C1 segment of cervical spinal cord (tissue), 14 donors: ENCODE results near the gene CLDN20.
A peak's percentile ranks its signal among the peaks of the same experiment; 100 is the strongest.

Experiments used
- DNase-seq, 14 donors: peaks; one replicate each; lab custom pipeline; 2025; lab: John Stamatoyannopoulos, UW

The CLDN20 gene

GRCh38 chr6:155269765-155270164 is 6.0 kb downstream of the CLDN20 start:
- no peak for DNase-seq

GRCh38 chr6:155270561-155271091 is 6.8 kb downstream of the CLDN20 start:
- peak in 3 of 14 donors; percentile 17 to 25 (median 20) for DNase-seq

DNA sequence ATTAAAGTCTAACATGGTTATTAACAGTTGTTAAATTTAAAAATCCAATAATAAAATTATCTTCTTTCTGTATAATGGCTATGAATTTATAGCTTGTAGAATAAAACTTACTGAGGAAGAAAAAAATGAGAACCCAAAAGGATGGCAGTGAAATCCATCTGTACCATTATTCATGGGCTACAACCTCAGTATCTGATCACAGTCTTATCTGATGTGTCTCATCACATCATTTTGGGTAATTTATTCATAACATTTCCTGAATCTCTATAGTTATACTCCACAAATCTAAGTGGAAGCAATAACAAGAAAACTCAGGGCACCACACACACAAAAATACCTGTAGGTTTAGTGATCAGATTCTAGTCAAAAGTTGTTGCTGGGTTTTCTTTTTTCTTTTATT is 7.3 kb downstream of the CLDN20 start:
- no peak for DNase-seq

DNA sequence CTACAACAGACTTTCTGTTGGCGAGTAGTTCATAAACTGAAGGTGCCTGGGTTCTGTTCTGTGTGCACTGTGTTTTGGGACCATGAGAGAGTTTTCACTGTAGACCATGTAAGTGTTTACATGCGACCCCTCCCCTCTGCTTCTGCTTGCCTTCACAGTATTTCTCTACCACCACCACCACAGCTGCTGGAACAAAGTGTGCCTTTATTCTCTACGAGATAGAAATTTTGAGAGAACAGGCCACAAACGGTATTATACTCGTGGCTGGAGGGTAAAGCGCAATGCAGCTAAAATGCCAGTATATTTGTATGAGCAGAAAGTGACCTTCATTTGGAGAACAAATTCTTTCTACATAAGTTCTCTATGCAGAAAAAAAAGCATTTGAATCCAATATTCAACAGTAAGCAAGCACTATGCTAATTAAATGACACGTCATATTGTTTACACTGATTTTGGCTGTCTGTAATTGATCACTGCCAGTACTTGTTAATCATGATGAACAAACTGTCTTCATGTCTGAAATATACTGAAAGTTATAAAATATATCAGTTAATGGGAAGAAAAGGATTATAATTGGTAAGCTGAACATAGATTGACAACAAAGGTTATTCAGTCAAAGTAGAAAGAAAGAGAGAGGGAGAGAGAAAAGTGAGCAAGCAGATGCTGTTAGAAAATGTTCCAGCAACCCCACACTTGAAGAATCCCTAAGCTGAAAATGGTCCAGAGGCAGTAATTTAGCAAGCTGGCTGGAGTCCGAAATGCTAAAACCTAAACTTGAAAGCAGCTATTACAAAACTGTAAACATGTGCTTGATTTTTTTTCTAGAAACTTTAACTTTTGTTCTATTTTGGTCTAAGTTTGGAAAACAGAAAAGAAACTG is 8.8 kb downstream of the CLDN20 start:
- DNase-seq, result peak in 3 of 14 donors; percentile 6 to 36 (median 18)

DNA sequence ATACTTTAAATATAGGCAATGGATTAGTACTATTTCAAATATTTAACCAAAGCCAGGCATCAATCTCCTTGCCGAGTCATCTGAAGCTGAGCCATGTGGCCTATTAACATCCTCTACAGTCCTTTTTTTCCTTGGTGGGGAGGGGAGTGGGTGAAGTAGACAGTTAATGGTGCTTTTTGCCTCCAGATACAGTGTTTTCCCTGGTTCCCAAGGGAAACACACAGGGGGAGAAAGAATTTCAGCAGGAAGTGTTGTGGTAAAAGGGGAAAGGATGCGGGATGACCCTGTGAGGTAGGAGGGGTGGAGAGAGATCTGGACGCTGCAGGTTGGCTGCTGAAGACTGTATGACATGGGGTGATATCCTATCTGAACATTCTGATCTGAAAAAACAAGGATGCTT is 9.6 kb downstream of the CLDN20 start:
- DNase-seq, result peak in 2 of 14 donors; percentile 21 to 30

DNA sequence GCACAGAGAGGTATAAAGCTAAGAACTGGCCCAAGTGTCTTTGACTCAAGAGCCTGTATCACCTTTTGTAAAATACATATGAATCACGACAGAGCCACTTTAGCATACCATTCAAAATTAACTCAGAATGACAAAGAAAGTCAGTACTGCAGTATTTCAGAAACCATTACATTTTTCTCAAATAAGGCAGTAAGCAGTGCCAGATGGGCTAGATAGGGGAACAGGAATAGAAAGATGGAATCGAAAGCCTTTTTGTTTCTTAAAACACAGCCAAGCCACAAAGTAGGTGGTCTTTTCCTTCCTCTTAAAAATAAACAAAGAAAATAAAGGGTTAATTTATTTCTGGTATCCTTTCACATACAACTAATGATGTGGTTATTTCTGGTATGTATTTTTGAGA is 10.3 kb downstream of the CLDN20 start:
- no peak for DNase-seq

- DNase-seq, result no peak
These were observed 10.7 kb downstream of the CLDN20 start for GRCh38 chr6:155274533-155274932.

GRCh38 chr6:155275808-155276480 is 12.1 kb downstream of the CLDN20 start:
- DNase-seq, result peak in 5 of 14 donors; percentile 21 to 70 (median 40)

DNA sequence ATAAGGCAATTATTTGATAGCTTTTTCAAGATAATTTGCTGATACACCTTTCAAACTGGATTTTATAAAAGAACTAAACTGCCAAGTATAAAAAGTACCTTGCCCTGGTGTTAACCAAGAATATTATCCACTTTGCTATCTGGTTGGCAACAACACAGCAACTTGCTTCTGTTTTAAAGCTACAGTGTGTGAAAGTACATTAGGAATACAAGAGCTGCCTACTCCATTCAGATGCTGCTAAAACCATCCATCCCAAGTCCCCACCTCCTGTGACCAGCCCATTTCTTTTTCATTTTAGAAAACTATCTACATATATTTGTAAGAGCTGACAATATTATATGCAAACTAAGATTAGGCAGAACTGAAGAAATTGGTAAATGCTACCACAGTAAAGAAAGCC is 12.8 kb downstream of the CLDN20 start:
- no peak for DNase-seq

GRCh38 chr6:155278319-155279049 is 14.7 kb downstream of the CLDN20 start:
- no peak for DNase-seq

DNA sequence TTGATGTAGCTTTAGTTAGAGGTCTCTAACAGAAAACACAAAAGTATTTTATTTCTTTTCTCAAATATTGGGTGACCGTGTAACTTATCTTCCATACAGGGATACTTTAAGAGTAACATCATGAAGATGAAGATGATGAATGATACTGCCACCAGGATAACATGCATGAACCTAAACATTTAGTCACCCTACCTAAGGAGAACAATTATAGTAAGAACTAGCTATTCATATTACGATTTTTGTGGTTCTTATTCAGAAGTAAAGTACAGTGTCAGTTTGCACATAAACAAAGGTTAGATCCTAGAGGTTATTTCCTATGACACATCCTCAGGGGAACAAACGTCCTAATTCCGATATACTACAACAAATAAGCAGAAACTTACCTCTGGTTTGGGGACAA is 21.0 kb downstream of the CLDN20 start:
- no peak for DNase-seq

- DNase-seq, result no peak
These were observed 23.9 kb downstream of the CLDN20 start for GRCh38 chr6:155287762-155288161.

GRCh38 chr6:155290491-155290890 is 26.7 kb downstream of the CLDN20 start:
- DNase-seq, result no peak

- no peak for DNase-seq
These were observed 27.5 kb downstream of the CLDN20 start for GRCh38 chr6:155291291-155291690.

- no peak for DNase-seq
These were observed 28.9 kb downstream of the CLDN20 start for GRCh38 chr6:155292711-155293110.

GRCh38 chr6:155297669-155298068 is 33.9 kb downstream of the CLDN20 start:
- no peak for DNase-seq

GRCh38 chr6:155301867-155302266 is 38.1 kb downstream of the CLDN20 start:
- no peak for DNase-seq

DNA sequence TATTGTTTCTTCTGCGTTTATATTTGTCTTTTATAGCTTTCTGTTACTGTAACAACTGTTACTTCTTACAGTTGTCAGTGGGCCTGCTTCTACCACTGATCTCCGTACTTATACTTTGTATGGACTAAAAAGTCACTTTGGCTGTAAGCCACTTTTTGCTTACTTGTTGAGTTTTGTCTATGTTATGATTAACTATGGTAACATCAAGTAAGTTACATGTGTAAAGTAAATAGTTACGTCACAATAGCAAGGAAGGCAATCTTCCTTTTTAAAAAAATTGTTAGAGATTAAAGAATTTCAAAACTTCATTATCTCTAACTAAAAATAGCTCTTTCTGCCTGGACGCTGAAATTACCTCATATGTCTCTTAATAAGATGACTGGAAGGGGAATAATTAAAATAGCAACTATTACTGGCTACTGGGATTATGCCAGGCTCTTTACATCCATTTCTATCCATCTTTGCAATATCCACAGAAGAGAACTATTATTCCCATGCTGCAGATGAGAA is 39.6 kb downstream of the CLDN20 start:
- no peak for DNase-seq

GRCh38 chr6:155306958-155307357 is 43.1 kb downstream of the CLDN20 start:
- no peak for DNase-seq

- DNase-seq, result no peak
These were observed 45.3 kb downstream of the CLDN20 start for GRCh38 chr6:155309150-155309549.

- DNase-seq, result no peak
These were observed 46.8 kb downstream of the CLDN20 start for GRCh38 chr6:155310596-155310995.

- DNase-seq, result no peak
These were observed 47.3 kb downstream of the CLDN20 start for GRCh38 chr6:155311086-155311485.
